Heart left ventricle (tissue), 13 donors: ENCODE data around the gene PTPRK.

Source experiments
- POLR2A ChIP-seq, 2 donors: fragments of 450-650 bp; IDR thresholded peaks; one replicate each; pipeline ENCODE4 v1.6.1; 2017; ENCODE audit warnings: antibody characterized with exemption in 2 of 2, mild to moderate bottlenecking in 2 of 2, moderate library complexity in 2 of 2
- TF ChIP-seq, protein P1 (sequence below), 12 donors: fragments of 200-600 bp; sonication (generic) in 4 of 12; IDR thresholded peaks; one replicate each; pipeline versions ENCODE4 v1.5.0 to v1.8.0; 2018 to 2022; ENCODE audit warnings: antibody characterized with exemption in 12 of 12, mild to moderate bottlenecking in 5 of 12
- donor health status: ischemic (EF 13 %, LVEDD 7.1; RV severe dilation, severe dysfunction).
- donor health status: DM: no; HTN: yes; CAD: no.
- donor health status: DM: no; HTN: no; CAD: no.
- donor health status: ischemic (EF 25% LVEDD 6.9; RV normal size, moderate dysfunction).
- donor health status: ischemic (EF 25% LVEDD 5.7; RV mildly dilated, moderate dysfunction).
- donor health status: ischemic (EF 35%, LVEDD 5.7; RV mildly dilated, moderate dysfunction).
- donor health status: nonischemic (EF 11% LVEDD 7.7; RV severe dilation, severe dysfunction).
- donor health status: DM: yes; HTN: yes; CAD: no.
- donor health status: PGD.
- donor health status: ischemic (EF 29% LVEDD 5.4; RV normal size, mild dysfunction).
- donor health status: nonischemic (EF 23%, LVEDD 6.1; RV moderate dilation, normal function).

DNA sequence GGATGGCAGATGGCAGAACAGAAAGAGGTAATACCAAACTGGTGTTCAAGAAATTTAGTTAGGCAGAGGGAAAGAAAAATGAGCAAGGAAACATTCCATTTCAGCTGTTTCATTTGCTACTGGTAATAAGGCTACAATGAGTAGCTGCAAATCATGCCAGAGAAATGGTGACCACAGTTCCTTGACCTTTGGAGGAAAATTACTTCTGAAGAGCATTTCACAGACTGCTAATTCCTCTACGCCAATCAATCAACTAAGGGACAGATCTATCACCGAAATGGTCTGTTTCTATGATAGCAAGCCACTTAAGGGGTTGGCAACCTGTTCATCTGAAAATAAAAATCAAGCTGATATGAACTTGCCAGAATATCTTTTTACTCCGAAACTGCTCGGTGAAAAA, 119.5 kb downstream of the PTPRK start:
- TF ChIP-seq, protein P1, sequence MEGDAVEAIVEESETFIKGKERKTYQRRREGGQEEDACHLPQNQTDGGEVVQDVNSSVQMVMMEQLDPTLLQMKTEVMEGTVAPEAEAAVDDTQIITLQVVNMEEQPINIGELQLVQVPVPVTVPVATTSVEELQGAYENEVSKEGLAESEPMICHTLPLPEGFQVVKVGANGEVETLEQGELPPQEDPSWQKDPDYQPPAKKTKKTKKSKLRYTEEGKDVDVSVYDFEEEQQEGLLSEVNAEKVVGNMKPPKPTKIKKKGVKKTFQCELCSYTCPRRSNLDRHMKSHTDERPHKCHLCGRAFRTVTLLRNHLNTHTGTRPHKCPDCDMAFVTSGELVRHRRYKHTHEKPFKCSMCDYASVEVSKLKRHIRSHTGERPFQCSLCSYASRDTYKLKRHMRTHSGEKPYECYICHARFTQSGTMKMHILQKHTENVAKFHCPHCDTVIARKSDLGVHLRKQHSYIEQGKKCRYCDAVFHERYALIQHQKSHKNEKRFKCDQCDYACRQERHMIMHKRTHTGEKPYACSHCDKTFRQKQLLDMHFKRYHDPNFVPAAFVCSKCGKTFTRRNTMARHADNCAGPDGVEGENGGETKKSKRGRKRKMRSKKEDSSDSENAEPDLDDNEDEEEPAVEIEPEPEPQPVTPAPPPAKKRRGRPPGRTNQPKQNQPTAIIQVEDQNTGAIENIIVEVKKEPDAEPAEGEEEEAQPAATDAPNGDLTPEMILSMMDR (IDR thresholded peaks at IDR 0.05): no peak
- TF ChIP-seq POLR2A (IDR thresholded peaks at IDR 0.05): no peak
